ENCODE data around the gene SLC4A8.

DNA sequence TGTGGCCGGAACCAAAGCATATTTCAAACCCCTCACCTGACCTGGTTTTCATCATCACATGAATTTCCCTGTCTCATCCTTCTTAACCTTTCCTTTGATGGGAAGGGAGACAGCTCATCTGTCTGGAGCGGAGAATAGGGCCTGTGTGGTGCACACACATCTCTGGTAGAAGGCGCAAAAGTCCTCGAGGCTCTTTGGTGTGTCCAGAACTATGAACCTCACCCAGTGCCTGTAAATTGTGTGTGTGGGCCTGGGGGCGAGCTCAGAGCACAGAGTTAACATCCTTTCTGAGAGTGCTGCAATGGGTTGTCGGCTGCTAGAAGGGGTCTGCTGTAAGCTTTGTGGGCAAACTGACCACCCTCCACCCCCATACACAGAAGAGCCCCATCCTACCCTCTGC lies 34.2 kb upstream of the SLC4A8 start:
- TF ChIP-seq, protein P1, sequence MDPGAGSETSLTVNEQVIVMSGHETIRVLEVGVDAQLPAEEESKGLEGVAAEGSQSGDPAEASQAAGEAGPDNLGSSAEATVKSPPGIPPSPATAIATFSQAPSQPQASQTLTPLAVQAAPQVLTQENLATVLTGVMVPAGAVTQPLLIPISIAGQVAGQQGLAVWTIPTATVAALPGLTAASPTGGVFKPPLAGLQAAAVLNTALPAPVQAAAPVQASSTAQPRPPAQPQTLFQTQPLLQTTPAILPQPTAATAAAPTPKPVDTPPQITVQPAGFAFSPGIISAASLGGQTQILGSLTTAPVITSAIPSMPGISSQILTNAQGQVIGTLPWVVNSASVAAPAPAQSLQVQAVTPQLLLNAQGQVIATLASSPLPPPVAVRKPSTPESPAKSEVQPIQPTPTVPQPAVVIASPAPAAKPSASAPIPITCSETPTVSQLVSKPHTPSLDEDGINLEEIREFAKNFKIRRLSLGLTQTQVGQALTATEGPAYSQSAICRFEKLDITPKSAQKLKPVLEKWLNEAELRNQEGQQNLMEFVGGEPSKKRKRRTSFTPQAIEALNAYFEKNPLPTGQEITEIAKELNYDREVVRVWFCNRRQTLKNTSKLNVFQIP (CRISPR knock-in tag; IDR thresholded peaks at IDR 0.05; ENCODE audit: borderline replicate concordance, low read depth) = no peak
- TF ChIP-seq, protein P2, sequence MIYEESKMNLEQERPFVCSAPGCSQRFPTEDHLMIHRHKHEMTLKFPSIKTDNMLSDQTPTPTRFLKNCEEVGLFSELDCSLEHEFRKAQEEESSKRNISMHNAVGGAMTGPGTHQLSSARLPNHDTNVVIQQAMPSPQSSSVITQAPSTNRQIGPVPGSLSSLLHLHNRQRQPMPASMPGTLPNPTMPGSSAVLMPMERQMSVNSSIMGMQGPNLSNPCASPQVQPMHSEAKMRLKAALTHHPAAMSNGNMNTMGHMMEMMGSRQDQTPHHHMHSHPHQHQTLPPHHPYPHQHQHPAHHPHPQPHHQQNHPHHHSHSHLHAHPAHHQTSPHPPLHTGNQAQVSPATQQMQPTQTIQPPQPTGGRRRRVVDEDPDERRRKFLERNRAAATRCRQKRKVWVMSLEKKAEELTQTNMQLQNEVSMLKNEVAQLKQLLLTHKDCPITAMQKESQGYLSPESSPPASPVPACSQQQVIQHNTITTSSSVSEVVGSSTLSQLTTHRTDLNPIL (CRISPR knock-in tag; IDR thresholded peaks at IDR 0.05; ENCODE audit: low read depth) = no peak
- TF ChIP-seq, protein P3, sequence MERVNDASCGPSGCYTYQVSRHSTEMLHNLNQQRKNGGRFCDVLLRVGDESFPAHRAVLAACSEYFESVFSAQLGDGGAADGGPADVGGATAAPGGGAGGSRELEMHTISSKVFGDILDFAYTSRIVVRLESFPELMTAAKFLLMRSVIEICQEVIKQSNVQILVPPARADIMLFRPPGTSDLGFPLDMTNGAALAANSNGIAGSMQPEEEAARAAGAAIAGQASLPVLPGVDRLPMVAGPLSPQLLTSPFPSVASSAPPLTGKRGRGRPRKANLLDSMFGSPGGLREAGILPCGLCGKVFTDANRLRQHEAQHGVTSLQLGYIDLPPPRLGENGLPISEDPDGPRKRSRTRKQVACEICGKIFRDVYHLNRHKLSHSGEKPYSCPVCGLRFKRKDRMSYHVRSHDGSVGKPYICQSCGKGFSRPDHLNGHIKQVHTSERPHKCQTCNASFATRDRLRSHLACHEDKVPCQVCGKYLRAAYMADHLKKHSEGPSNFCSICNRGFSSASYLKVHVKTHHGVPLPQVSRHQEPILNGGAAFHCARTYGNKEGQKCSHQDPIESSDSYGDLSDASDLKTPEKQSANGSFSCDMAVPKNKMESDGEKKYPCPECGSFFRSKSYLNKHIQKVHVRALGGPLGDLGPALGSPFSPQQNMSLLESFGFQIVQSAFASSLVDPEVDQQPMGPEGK (CRISPR knock-in tag; IDR thresholded peaks at IDR 0.05; ENCODE audit: borderline replicate concordance) = no peak
- no peak for TF ChIP-seq TOX (CRISPR knock-in tag; IDR thresholded peaks at IDR 0.05; ENCODE audit: borderline replicate concordance)
- no peak for TF ChIP-seq ARNTL (CRISPR knock-in tag; IDR thresholded peaks at IDR 0.05; ENCODE audit: borderline replicate concordance, low read depth)
- TF ChIP-seq, protein P4, sequence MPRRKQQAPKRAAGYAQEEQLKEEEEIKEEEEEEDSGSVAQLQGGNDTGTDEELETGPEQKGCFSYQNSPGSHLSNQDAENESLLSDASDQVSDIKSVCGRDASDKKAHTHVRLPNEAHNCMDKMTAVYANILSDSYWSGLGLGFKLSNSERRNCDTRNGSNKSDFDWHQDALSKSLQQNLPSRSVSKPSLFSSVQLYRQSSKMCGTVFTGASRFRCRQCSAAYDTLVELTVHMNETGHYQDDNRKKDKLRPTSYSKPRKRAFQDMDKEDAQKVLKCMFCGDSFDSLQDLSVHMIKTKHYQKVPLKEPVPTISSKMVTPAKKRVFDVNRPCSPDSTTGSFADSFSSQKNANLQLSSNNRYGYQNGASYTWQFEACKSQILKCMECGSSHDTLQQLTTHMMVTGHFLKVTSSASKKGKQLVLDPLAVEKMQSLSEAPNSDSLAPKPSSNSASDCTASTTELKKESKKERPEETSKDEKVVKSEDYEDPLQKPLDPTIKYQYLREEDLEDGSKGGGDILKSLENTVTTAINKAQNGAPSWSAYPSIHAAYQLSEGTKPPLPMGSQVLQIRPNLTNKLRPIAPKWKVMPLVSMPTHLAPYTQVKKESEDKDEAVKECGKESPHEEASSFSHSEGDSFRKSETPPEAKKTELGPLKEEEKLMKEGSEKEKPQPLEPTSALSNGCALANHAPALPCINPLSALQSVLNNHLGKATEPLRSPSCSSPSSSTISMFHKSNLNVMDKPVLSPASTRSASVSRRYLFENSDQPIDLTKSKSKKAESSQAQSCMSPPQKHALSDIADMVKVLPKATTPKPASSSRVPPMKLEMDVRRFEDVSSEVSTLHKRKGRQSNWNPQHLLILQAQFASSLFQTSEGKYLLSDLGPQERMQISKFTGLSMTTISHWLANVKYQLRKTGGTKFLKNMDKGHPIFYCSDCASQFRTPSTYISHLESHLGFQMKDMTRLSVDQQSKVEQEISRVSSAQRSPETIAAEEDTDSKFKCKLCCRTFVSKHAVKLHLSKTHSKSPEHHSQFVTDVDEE (CRISPR knock-in tag; IDR thresholded peaks at IDR 0.05) = no peak
- TF ChIP-seq TCF4 (CRISPR knock-in tag; IDR thresholded peaks at IDR 0.05; ENCODE audit: borderline replicate concordance) = no peak
- TF ChIP-seq PPARA (CRISPR knock-in tag; IDR thresholded peaks at IDR 0.05; ENCODE audit: borderline replicate concordance) = no peak
- no peak for TF ChIP-seq CSDC2 (CRISPR knock-in tag; IDR thresholded peaks at IDR 0.05)
- TF ChIP-seq, protein P5, sequence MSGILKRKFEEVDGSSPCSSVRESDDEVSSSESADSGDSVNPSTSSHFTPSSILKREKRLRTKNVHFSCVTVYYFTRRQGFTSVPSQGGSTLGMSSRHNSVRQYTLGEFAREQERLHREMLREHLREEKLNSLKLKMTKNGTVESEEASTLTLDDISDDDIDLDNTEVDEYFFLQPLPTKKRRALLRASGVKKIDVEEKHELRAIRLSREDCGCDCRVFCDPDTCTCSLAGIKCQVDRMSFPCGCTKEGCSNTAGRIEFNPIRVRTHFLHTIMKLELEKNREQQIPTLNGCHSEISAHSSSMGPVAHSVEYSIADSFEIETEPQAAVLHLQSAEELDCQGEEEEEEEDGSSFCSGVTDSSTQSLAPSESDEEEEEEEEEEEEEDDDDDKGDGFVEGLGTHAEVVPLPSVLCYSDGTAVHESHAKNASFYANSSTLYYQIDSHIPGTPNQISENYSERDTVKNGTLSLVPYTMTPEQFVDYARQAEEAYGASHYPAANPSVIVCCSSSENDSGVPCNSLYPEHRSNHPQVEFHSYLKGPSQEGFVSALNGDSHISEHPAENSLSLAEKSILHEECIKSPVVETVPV (CRISPR knock-in tag; IDR thresholded peaks at IDR 0.05) = no peak
- no peak for TF ChIP-seq ZFP30 (CRISPR knock-in tag; IDR thresholded peaks at IDR 0.05)
